KMS-11 (cell line): ENCODE data around the gene N4BP2L1.

ENCODE experiments used
- H2AFZ ChIP-seq: fragments of 200-600 bp; sonication (generic); 2 replicates; pipeline ENCODE4 v1.6.1; 2016; ENCODE audit warnings: antibody characterized with exemption, mixed run types, low read depth
- H3K27ac ChIP-seq: fragments of 200-600 bp; sonication (generic); 2 replicates; pipeline ENCODE4 v1.6.1; 2016; ENCODE audit warnings: mild to moderate bottlenecking, mixed run types
- H3K27me3 ChIP-seq: fragments of 200-600 bp; sonication (generic); 2 replicates; pipeline ENCODE4 v1.6.1; 2017; ENCODE audit warnings: mild to moderate bottlenecking, low read depth, mixed run types, moderate library complexity; ENCODE audit not compliant: insufficient read depth
- H3K36me3 ChIP-seq: fragments of 200-600 bp; sonication (generic); 2 replicates; pipeline ENCODE4 v1.6.1; 2017; ENCODE audit warnings: mild to moderate bottlenecking, mixed run types; ENCODE audit not compliant: insufficient read depth
- H3K4me1 ChIP-seq: fragments of 200-600 bp; sonication (generic); 2 replicates; pipeline ENCODE4 v1.6.1; 2016; ENCODE audit warnings: mild to moderate bottlenecking, low read depth, mixed run types; ENCODE audit not compliant: poor library complexity, severe bottlenecking
- H3K4me2 ChIP-seq: fragments of 200-600 bp; sonication (generic); 2 replicates; pipeline ENCODE4 v1.7.0; 2016; ENCODE audit warnings: mild to moderate bottlenecking, mixed run types
- H3K4me3 ChIP-seq: fragments of 200-600 bp; sonication (generic); IDR thresholded peaks from 2 replicates; pipeline ENCODE4 v1.6.1; 2017; ENCODE audit warnings: low read depth, low read length, mixed read lengths; ENCODE audit not compliant: insufficient read depth
- H3K79me2 ChIP-seq: fragments of 200-600 bp; sonication (generic); 2 replicates; pipeline ENCODE4 v1.6.1; 2016; ENCODE audit warnings: low read depth, mixed run types; ENCODE audit not compliant: insufficient read depth
- H3K9ac ChIP-seq: fragments of 200-600 bp; sonication (generic); 2 replicates; pipeline ENCODE4 v1.6.1; 2016; ENCODE audit warnings: mild to moderate bottlenecking, mixed run types
- H4K20me1 ChIP-seq: fragments of 200-600 bp; sonication (generic); 2 replicates; pipeline ENCODE4 v1.6.1; 2016; ENCODE audit warnings: mild to moderate bottlenecking, mixed run types; ENCODE audit not compliant: insufficient read depth
- TF ChIP-seq, protein P1 (sequence below): fragments of 200-600 bp; sonication (generic); conservative IDR thresholded peaks from 2 replicates; pipeline ENCODE4 v1.6.1; 2017; ENCODE audit warnings: low read depth, mild to moderate bottlenecking, antibody characterized with exemption, low read length, moderate library complexity, mixed read lengths

Gene N4BP2L1

DNA sequence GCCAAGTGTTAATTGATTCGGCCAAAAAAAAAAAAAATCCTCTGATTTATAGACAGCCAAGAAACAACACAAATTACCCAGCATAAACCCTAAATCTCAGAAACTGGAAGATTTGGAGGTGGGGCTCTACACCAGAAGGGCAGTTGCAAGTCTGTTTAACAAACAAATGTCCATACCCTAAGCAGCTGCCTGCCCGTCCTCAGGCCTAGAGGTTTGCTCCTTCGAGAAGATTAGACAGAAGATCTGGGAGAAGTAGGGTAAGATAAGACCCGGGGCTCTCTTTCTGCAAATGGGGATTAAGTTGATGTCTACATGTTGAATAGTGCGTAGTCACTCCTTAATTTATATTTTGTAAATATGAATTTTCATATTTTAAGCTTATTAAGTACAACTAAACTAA is 3.4 kb upstream of the N4BP2L1 start:
- Histone ChIP-seq H3K36me3 (no peaks in the 10 kb centered on the region), H3K4me2 (no peak overlapping the region), H4K20me1 (no peaks in the 10 kb centered on the region), H3K4me1 (peaks cover 22% of the 10 kb centered on the region), H3K27ac (no peak overlapping the region), H3K79me2 (peaks cover 5% of the 10 kb centered on the region; the same call in 1 of the 2 replicates), H3K4me3 (no peak overlapping the region), H3K9ac (no peak overlapping the region), H3K27me3 (no peaks in the 10 kb centered on the region), H2AFZ (no peak overlapping the region)
- TF ChIP-seq, protein P1, sequence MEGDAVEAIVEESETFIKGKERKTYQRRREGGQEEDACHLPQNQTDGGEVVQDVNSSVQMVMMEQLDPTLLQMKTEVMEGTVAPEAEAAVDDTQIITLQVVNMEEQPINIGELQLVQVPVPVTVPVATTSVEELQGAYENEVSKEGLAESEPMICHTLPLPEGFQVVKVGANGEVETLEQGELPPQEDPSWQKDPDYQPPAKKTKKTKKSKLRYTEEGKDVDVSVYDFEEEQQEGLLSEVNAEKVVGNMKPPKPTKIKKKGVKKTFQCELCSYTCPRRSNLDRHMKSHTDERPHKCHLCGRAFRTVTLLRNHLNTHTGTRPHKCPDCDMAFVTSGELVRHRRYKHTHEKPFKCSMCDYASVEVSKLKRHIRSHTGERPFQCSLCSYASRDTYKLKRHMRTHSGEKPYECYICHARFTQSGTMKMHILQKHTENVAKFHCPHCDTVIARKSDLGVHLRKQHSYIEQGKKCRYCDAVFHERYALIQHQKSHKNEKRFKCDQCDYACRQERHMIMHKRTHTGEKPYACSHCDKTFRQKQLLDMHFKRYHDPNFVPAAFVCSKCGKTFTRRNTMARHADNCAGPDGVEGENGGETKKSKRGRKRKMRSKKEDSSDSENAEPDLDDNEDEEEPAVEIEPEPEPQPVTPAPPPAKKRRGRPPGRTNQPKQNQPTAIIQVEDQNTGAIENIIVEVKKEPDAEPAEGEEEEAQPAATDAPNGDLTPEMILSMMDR, result no peak

DNA sequence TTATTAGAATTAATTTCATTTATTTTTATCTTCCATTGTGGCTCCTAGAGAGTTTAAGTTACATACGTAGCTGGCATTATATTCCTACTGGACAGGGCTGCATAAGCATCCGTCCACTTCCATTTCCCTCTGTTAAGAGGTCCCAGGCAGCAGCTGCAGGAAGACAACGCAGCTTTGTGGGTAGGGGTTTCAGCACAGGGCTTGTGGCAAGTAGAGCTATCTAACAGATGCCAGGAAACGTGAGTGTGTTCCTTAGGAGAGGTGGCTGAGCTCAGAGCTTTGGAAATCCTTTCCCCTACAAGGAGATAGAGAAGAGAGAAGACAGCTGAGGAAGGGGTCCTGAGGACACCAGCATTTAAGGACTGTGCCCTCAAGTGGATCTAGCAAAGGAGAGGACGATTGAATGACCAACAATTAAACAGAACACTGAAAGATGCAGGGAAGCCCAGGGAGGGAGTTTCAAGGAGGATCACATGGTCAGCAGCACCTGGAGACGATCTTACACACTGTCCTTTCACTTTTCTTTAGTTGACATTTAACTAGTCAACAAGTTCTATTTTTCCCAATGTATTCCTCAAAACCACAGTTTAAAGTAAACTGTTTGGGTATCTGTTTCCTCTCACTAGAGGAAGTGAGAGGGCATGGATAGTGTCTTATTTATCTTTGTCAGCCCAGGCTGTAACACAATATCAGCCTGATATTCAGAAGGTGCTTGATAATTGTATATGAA is 2.3 kb upstream of the N4BP2L1 start:
- Histone ChIP-seq H4K20me1 (no peaks in the 10 kb centered on the region), H3K4me2 (no peak overlapping the region), H3K27ac (no peak overlapping the region), H3K4me1 (peaks cover 28% of the 10 kb centered on the region), H3K27me3 (no peaks in the 10 kb centered on the region), H3K4me3 (no peak overlapping the region), H3K79me2 (peaks cover 17% of the 10 kb centered on the region), H3K36me3 (no peaks in the 10 kb centered on the region), H2AFZ (no peak overlapping the region), H3K9ac (no peak overlapping the region)
- TF ChIP-seq, protein P1, result no peak

DNA sequence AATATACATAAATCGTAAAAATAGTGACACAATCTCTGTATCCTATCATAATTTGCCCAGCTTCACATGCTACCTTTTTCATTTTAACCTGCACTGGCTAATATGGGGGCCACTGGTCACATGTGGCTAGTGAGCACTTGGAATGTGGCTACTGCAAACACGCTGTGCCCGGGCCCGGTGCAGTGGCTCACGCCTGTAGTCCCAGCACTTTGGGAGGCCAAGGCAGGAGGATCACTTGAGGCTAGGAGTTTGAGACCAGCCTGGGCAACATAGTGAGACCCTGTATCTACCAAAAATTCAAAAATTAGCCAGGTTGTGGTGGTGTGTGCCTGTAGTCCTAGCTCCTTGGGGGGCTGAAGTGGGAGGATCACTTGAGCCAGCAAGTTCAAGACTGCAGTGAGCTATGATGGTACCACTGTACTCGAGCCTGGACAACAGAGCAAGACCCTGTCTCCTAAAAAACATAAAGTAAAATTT is 1.5 kb upstream of the N4BP2L1 start:
- Histone ChIP-seq H3K79me2 (peaks cover 24% of the 10 kb centered on the region), H3K4me2 (peak overlapping the region; percentile 67; the same call in 1 of the 2 replicates), H2AFZ (no peak overlapping the region), H3K4me3 (no peak overlapping the region), H4K20me1 (no peaks in the 10 kb centered on the region), H3K27me3 (no peaks in the 10 kb centered on the region), H3K27ac (no peak overlapping the region), H3K4me1 (peaks cover 34% of the 10 kb centered on the region), H3K9ac (no peak overlapping the region), H3K36me3 (no peaks in the 10 kb centered on the region)
- TF ChIP-seq, protein P1, result no peak

DNA sequence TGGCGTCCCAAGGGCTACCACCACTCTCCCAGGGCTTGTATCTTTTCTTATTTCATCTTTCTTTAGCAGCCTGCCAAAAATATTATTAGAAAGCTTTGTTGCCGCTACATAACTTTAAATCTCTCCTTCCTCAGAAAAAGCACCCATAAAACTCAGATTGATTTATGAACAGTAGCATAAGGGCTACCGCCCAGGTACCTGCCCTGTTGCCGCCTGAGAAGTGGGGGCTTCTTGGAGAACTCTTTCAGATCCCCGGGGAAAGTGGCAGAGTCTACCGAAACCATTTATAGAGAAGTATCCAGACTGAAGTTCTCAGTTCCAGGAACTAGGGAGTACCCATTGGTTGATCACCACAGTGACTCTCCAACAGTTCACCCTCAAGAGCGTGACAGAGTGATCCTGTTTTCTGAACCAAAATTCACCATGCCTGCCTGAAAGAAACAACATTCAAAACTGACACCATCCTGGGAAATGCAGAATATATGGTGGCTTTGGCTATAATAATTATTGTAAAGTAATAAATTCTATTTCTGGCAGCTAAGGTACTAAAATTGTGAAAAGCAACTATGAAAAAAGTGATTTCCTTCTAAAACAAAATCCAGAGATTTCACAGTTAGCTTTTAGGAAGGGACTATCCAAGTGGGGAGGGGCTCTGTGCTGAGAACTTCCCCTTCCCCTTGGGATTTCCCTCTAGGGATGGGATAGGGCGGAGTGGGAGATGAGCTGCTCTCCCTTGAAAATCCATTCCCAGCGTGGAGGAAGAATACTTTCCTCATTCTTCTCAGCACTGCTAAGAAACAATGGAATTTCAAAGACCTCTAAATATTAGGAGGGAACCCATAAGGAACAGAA is 877 bp upstream of the N4BP2L1 start:
- Histone ChIP-seq H3K4me2 (peak overlapping the region; percentile 67), H3K9ac (peak overlapping the region; percentile 74; the same call in 1 of the 2 replicates), H3K4me1 (peaks cover 34% of the 10 kb centered on the region), H3K79me2 (peaks cover 30% of the 10 kb centered on the region), H2AFZ (peak overlapping the region; percentile 75), H3K27me3 (no peaks in the 10 kb centered on the region), H3K27ac (peak overlapping the region; percentile 86), H4K20me1 (no peaks in the 10 kb centered on the region), H3K4me3 (no peak overlapping the region), H3K36me3 (no peaks in the 10 kb centered on the region)
- TF ChIP-seq, protein P1, result no peak
